HG02678 (cell line): ENCODE data around the gene MEGF11.

Source experiments
- ATAC-seq: cut with Tn5 transposase; IDR thresholded peaks from one replicate; pipeline ENCODE4 v1.9.1; 2021; ENCODE audit warnings: mild to moderate bottlenecking, moderate library complexity; ENCODE audit not compliant: unreplicated experiment

The MEGF11 gene

GRCh38 chr15:66126456-66126855, 127.1 kb downstream of the MEGF11 start:
- ATAC-seq, result no peak

- ATAC-seq, result no peak
These were observed 127.5 kb downstream of the MEGF11 start for GRCh38 chr15:66126031-66126441.

- ATAC-seq, result no peak
These were observed 128.9 kb downstream of the MEGF11 start for GRCh38 chr15:66124651-66125050.

- no peak for ATAC-seq
These were observed 129.8 kb downstream of the MEGF11 start for GRCh38 chr15:66123799-66124198.

GRCh38 chr15:66120422-66120821, 133.1 kb downstream of the MEGF11 start:
- ATAC-seq, result no peak

- no peak for ATAC-seq
These were observed 135.7 kb downstream of the MEGF11 start for GRCh38 chr15:66117841-66118240.

GRCh38 chr15:66115568-66116206, 137.9 kb downstream of the MEGF11 start:
- no peak for ATAC-seq

- ATAC-seq, result no peak
These were observed 138.6 kb downstream of the MEGF11 start for GRCh38 chr15:66114863-66115425.

GRCh38 chr15:66112388-66112787, 141.2 kb downstream of the MEGF11 start:
- ATAC-seq, result no peak

GRCh38 chr15:66111363-66111762, 142.2 kb downstream of the MEGF11 start:
- ATAC-seq, result no peak

GRCh38 chr15:66110864-66111263, 142.7 kb downstream of the MEGF11 start:
- ATAC-seq, result no peak

- ATAC-seq, result no peak
These were observed 143.7 kb downstream of the MEGF11 start for GRCh38 chr15:66109826-66110225.

- ATAC-seq, result no peak
These were observed 144.9 kb downstream of the MEGF11 start for GRCh38 chr15:66108483-66109265.

- ATAC-seq, result no peak
These were observed 146.5 kb downstream of the MEGF11 start for GRCh38 chr15:66107070-66107469.

GRCh38 chr15:66105286-66106265, 148.0 kb downstream of the MEGF11 start:
- no peak for ATAC-seq

GRCh38 chr15:66103293-66103590, 150.3 kb downstream of the MEGF11 start:
- ATAC-seq, result no peak

- no peak for ATAC-seq
These were observed 150.8 kb downstream of the MEGF11 start for GRCh38 chr15:66102563-66103292.

- ATAC-seq, result no peak
These were observed 151.7 kb downstream of the MEGF11 start for GRCh38 chr15:66101715-66102395.

GRCh38 chr15:66100761-66101160, 152.8 kb downstream of the MEGF11 start:
- no peak for ATAC-seq
